GM19043 (cell line): ENCODE results near the gene ZFR2.
"Not testable (repeated sequence)": the region's sequence is repeated elsewhere in the genome, so short reads cannot be mapped to it uniquely, and the experiment has no call there.

Experiments used
- ATAC-seq: cut with Tn5 transposase; IDR thresholded peaks from one replicate; pipeline ENCODE4 v1.9.1; 2021; ENCODE audit warnings: low read depth; ENCODE audit not compliant: unreplicated experiment

ZFR2 gene

GRCh38 chr19:3760871-3761361 lies 107.9 kb downstream of the ZFR2 start:
- no peak for ATAC-seq

GRCh38 chr19:3759482-3760254 lies 109.2 kb downstream of the ZFR2 start:
- ATAC-seq: no peak

- ATAC-seq: not testable (repeated sequence)
Measured at GRCh38 chr19:3758297-3758696, 110.5 kb downstream of the ZFR2 start.

- not testable (repeated sequence) for ATAC-seq
Measured at GRCh38 chr19:3757705-3758104, 111.1 kb downstream of the ZFR2 start.
